Hepatocyte (in vitro differentiated cells): ENCODE measurements around the gene BCAS3. TPM values are rescaled to one million over a fixed set of nuclear protein-coding genes. Genes with fewer than 3 reads are reported as not detected.

Experiments used
- DNase-seq: peaks from one replicate; pipeline ENCODE4 v3.0.0-alpha.2; 2016; ENCODE audit warnings: low spot score
- H2AFZ ChIP-seq: fragments of 200-600 bp; sonication (generic); 2 replicates; pipeline ENCODE4 v1.6.0; 2016; ENCODE audit warnings: antibody characterized with exemption, mild to moderate bottlenecking
- H3K27ac ChIP-seq: fragments of 200-600 bp; sonication (generic); 2 replicates; pipeline ENCODE4 v1.5.1; 2016; ENCODE audit warnings: mild to moderate bottlenecking
- H3K27me3 ChIP-seq: fragments of 200-600 bp; sonication (generic); 2 replicates; pipeline ENCODE4 v1.6.1; 2016
- H3K36me3 ChIP-seq: fragments of 200-600 bp; sonication (generic); replicated peaks from 2 replicates; pipeline ENCODE4 v1.5.1; 2016; ENCODE audit warnings: low read depth; ENCODE audit not compliant: insufficient read depth
- H3K4me1 ChIP-seq: fragments of 200-600 bp; sonication (generic); 2 replicates; pipeline ENCODE4 v1.5.1; 2016; ENCODE audit warnings: mild to moderate bottlenecking, moderate library complexity; ENCODE audit not compliant: insufficient read depth
- H3K4me2 ChIP-seq: fragments of 200-600 bp; sonication (generic); 2 replicates; pipeline ENCODE4 v1.6.0; 2016
- H3K4me3 ChIP-seq: fragments of 200-600 bp; sonication (generic); 2 replicates; pipeline ENCODE4 v1.5.1; 2016; ENCODE audit warnings: mild to moderate bottlenecking
- H3K79me2 ChIP-seq: fragments of 200-600 bp; sonication (generic); 2 replicates; pipeline ENCODE4 v1.6.0; 2017; ENCODE audit warnings: mild to moderate bottlenecking
- H3K9me2 ChIP-seq: fragments of 200-600 bp; sonication (generic); replicated peaks from 2 replicates; pipeline ENCODE4 v1.6.0; 2017; ENCODE audit warnings: mild to moderate bottlenecking; ENCODE audit not compliant: insufficient read depth
- H3K9me3 ChIP-seq: fragments of 200-600 bp; sonication (generic); 2 replicates; pipeline ENCODE4 v1.5.1; 2016; ENCODE audit warnings: low read depth, mild to moderate bottlenecking
- H4K20me1 ChIP-seq: fragments of 200-600 bp; sonication (generic); 2 replicates; pipeline ENCODE4 v1.6.0; 2016; ENCODE audit warnings: mild to moderate bottlenecking; ENCODE audit not compliant: insufficient read depth, poor library complexity, severe bottlenecking
- CTCF ChIP-seq: fragments of 200-600 bp; sonication (generic); IDR thresholded peaks from 2 replicates; pipeline ENCODE4 v1.5.1; 2016; ENCODE audit warnings: antibody characterized with exemption, mild to moderate bottlenecking; ENCODE audit not compliant: poor library complexity
- EZH2 ChIP-seq: fragments of 200-600 bp; sonication (generic); IDR thresholded peaks from 2 replicates; pipeline ENCODE4 v1.6.1; 2016; ENCODE audit warnings: antibody characterized with exemption, mild to moderate bottlenecking, borderline replicate concordance
- EZH2phosphoT487 ChIP-seq: fragments of 200-600 bp; sonication (generic); IDR thresholded peaks from one replicate; pipeline ENCODE4 v1.6.1; 2018; ENCODE audit warnings: antibody characterized with exemption, mild to moderate bottlenecking, low read depth, moderate library complexity; ENCODE audit not compliant: unreplicated experiment, severe bottlenecking
- WGBS: methylation state at CpG from one replicate; pipeline ENCODE4 v1.1.6; 2016; ENCODE audit warnings: low lambda C conversion rate; ENCODE audit errors: missing lambda C conversion rate; 5-methylcytosine and 5-hydroxymethylcytosine counted together
- polyA plus RNA-seq: library from polyadenylated mRNA; unstranded; fragments of >200 nt; fragmentation: Nextera tagmentation; extraction: Ambion mirVana; gene quantifications from 2 replicates; pipeline ENCODE4 v1.2.1, GENCODE V29; 2016
- total RNA-seq: library from RNA; depleted of rRNA; stranded (reverse); fragments of >200 nt; gene quantifications from 2 replicates; pipeline ENCODE4 v1.2.3, GENCODE V29; 2014

BCAS3 gene
- total and polyA plus RNA-seq, 2 experiments from 2014 or later = 16.5 to 58.8 TPM

DNA sequence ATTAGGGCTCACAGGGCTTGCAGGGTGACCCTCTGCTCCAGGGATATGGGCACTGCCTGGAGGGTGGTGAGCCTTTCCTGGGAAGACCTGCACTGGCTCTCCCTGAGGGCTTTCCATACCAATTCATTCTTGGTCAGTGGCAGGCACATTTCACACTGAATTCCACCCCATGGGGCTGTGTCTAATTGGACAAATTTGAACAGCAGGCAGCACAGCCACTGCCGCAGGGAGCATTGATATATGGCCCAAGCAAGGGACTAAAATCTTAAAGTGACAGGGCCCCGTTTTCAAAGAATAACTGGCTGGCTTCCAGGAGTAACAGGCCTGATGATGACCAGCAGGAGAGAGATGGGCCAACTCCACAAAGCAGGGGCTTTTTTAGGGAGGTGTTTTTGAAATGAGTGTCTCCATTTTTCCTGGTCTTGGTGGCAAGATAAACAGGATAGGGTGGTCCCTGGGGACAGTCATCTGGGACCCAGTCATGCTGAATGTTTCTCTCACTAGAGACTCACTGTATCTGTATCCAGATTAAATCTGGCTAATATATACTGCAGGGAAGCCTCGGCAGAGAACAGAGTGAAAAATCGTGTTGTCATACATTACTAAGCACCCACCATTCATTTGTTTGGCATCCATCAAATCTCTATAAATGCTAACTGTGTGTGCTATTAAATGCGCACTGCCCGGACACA, 647.9 kb downstream of the BCAS3 start:
- TF ChIP-seq EZH2phosphoT487 = no peak
- TF ChIP-seq EZH2 = no peak
- TF ChIP-seq CTCF = no peak
- 44% methylated on average over 6 of the region's 6 CpGs for WGBS

GRCh38 chr17:61326330-61326729, 648.7 kb downstream of the BCAS3 start:
- no peaks in the 10 kb centered on the region for H3K79me2 ChIP-seq
- H3K4me1 ChIP-seq = peaks cover 5% of the 10 kb centered on the region
- H3K27ac ChIP-seq = no peak overlapping the region
- H3K4me2 ChIP-seq = no peak overlapping the region
- H2AFZ ChIP-seq = no peak overlapping the region
- TF ChIP-seq EZH2 (no peak), CTCF (no peak), EZH2phosphoT487 (no peak)
- no peaks in the 10 kb centered on the region for H3K36me3 ChIP-seq
- H3K9me2 ChIP-seq = no peaks in the 10 kb centered on the region
- no peaks in the 10 kb centered on the region for H3K9me3 ChIP-seq
- WGBS = 88% methylated on average over 3 of the region's 3 CpGs
- H4K20me1 ChIP-seq = no peaks in the 10 kb centered on the region
- no peaks in the 10 kb centered on the region for H3K27me3 ChIP-seq
- no peak for DNase-seq
- H3K4me3 ChIP-seq = no peak overlapping the region

More for the DNA sequence above, 647.9 kb downstream of the BCAS3 start:
- Histone ChIP-seq H3K9me3 (no peaks in the 10 kb centered on the region), H3K4me2 (no peak overlapping the region), H3K36me3 (no peaks in the 10 kb centered on the region), H3K4me3 (no peak overlapping the region), H3K79me2 (no peaks in the 10 kb centered on the region), H3K9me2 (no peaks in the 10 kb centered on the region), H3K27ac (no peak overlapping the region), H2AFZ (no peak overlapping the region), H3K4me1 (peaks cover 5% of the 10 kb centered on the region), H3K27me3 (no peaks in the 10 kb centered on the region), H4K20me1 (no peaks in the 10 kb centered on the region)
- DNase-seq = no peak

GRCh38 chr17:61328351-61328750, 650.7 kb downstream of the BCAS3 start:
- Histone ChIP-seq H3K4me1 (peaks cover 5% of the 10 kb centered on the region), H2AFZ (no peak overlapping the region), H3K9me2 (no peaks in the 10 kb centered on the region), H3K36me3 (no peaks in the 10 kb centered on the region), H3K27me3 (no peaks in the 10 kb centered on the region), H3K4me2 (no peak overlapping the region), H3K9me3 (no peaks in the 10 kb centered on the region), H3K4me3 (no peak overlapping the region), H3K27ac (no peak overlapping the region), H4K20me1 (no peaks in the 10 kb centered on the region), H3K79me2 (no peaks in the 10 kb centered on the region)
- TF ChIP-seq CTCF (no peak), EZH2 (no peak), EZH2phosphoT487 (no peak)
- no peak for DNase-seq
- WGBS = 92% methylated on average over 6 of the region's 6 CpGs
